GM12878 (cell line): Measurements from ENCODE around the gene SAMSN1.

ENCODE experiments used
- CHD4 ChIP-seq: fragments of 200-600 bp; sonication (generic); IDR thresholded peaks from 2 replicates; pipeline ENCODE4 v1.6.1; 2016; ENCODE audit warnings: mild to moderate bottlenecking
- CTCF ChIP-seq, 3 experiments: IDR thresholded peaks in 2 of 3; conservative IDR thresholded peaks in 1 of 3; 2 replicates each; pipeline ENCODE4 v1.5.1; 2011; ENCODE audit warnings: low read depth in 3 of 3, low read length in 3 of 3, mild to moderate bottlenecking in 3 of 3, control low read depth in 2 of 3, moderate library complexity in 2 of 3, inconsistent platforms in 1 of 3, mixed read lengths in 1 of 3; ENCODE audit not compliant: control insufficient read depth in 2 of 3, insufficient read depth in 1 of 3; ENCODE audit errors: extremely low read depth in 1 of 3
- GABPA ChIP-seq: IDR thresholded peaks from 2 replicates; pipeline ENCODE4 v1.6.1; 2014; ENCODE audit warnings: antibody characterized with exemption, low read depth, mild to moderate bottlenecking, inconsistent platforms
- KDM1A ChIP-seq: fragments of 200-600 bp; sonication (generic); IDR thresholded peaks from 2 replicates; pipeline ENCODE4 v1.6.1; 2016; ENCODE audit warnings: borderline replicate concordance
- MLLT1 ChIP-seq: fragments of 450-650 bp; IDR thresholded peaks from 2 replicates; pipeline ENCODE4 v1.6.1; 2016; ENCODE audit warnings: mild to moderate bottlenecking
- NFXL1 ChIP-seq: fragments of 450-650 bp; IDR thresholded peaks from 2 replicates; pipeline ENCODE4 v1.6.1; 2017; ENCODE audit warnings: antibody characterized with exemption, mild to moderate bottlenecking, borderline replicate concordance
- PAX5 ChIP-seq: IDR thresholded peaks from 2 replicates; pipeline ENCODE4 v1.6.1; 2011; ENCODE audit warnings: low read depth, low read length, borderline replicate concordance
- POLR2A ChIP-seq: IDR thresholded peaks from 2 replicates; pipeline ENCODE4 v1.6.1; 2011; ENCODE audit warnings: low read depth, mild to moderate bottlenecking, low read length
- REST ChIP-seq: IDR thresholded peaks from 2 replicates; pipeline ENCODE4 v1.6.1; 2012; ENCODE audit warnings: mild to moderate bottlenecking, low read depth, low read length
- SIN3A ChIP-seq: IDR thresholded peaks from 2 replicates; pipeline ENCODE4 v1.6.1; 2012; ENCODE audit warnings: low read depth, low read length, improper control_type of control experiment
- SREBF2 ChIP-seq: IDR thresholded peaks from 2 replicates; pipeline ENCODE4 v1.6.1; 2012; ENCODE audit warnings: mild to moderate bottlenecking, low read length
- TCF7 ChIP-seq: IDR thresholded peaks from 2 replicates; pipeline ENCODE4 v1.6.1; 2014; ENCODE audit warnings: antibody characterized with exemption, borderline replicate concordance
- YY1 ChIP-seq: IDR thresholded peaks from 2 replicates; pipeline ENCODE4 v1.6.1; 2011; ENCODE audit warnings: low read depth, mild to moderate bottlenecking, low read length

- TF ChIP-seq CTCF (IDR thresholded peaks at IDR 0.05 in 2 of 3, conservative IDR thresholded peaks at IDR 0.05 in 1 of 3; ENCODE audit: control insufficient read depth in 2 of 3, extremely low read depth in 1 of 3, insufficient read depth in 1 of 3, low read depth in 3 of 3, low read length in 3 of 3) (no peak), MLLT1 (no peak), PAX5 (no peak), SIN3A (no peak), SREBF2 (no peak), TCF7 (no peak), GABPA (no peak), POLR2A (no peak), NFXL1 (no peak), KDM1A (no peak), CHD4 (no peak), YY1 (no peak), REST (no peak)
Measured at GRCh38 chr21:14487490-14488432, 58.4 kb downstream of the SAMSN1 start.
